Right lobe of liver (tissue), 4 donors: ENCODE results near the gene C3orf52.

Source experiments
- POLR2A ChIP-seq: fragments of 450-650 bp; IDR thresholded peaks from one replicate; pipeline ENCODE4 v1.6.1; 2017; ENCODE audit warnings: antibody characterized with exemption, mild to moderate bottlenecking
- TF ChIP-seq, protein P1 (sequence below), 4 donors: fragments of 200-600 bp in 3 of 4; fragments of 450-650 bp in 1 of 4; IDR thresholded peaks; one replicate each; pipeline versions ENCODE4 v1.5.1 to v1.8.0; 2016 to 2022; ENCODE audit warnings: antibody characterized with exemption in 4 of 4, mild to moderate bottlenecking in 2 of 4
- donor health status: DM: no; HTN: no; CAD: no.
- donor health status: DM: no; HTN: no; CAD: no.
- donor health status: DM: no; HTN: yes; CAD: no.

DNA sequence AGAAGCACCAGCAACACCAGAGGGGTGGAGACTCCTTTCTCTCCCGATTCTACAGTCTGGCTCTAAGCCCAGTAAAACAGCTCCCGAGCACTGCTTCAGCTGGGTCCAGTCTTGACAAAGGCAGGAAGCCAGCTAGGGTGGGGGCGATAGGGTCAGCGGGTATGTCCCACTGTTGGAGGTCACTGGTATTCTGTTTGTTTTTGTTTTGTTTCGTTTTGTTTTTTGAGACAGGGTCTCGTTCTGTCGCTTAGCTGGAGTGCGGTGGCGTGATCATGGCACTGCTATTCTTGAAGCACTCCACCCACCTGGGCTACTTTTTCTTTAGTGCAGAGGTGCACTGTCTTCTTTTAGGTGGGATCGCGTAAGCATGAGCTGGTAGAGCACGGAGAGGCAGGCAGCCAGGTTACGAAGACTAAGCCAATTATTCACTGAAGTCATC lies 30.6 kb downstream of the C3orf52 start:
- TF ChIP-seq, protein P1, sequence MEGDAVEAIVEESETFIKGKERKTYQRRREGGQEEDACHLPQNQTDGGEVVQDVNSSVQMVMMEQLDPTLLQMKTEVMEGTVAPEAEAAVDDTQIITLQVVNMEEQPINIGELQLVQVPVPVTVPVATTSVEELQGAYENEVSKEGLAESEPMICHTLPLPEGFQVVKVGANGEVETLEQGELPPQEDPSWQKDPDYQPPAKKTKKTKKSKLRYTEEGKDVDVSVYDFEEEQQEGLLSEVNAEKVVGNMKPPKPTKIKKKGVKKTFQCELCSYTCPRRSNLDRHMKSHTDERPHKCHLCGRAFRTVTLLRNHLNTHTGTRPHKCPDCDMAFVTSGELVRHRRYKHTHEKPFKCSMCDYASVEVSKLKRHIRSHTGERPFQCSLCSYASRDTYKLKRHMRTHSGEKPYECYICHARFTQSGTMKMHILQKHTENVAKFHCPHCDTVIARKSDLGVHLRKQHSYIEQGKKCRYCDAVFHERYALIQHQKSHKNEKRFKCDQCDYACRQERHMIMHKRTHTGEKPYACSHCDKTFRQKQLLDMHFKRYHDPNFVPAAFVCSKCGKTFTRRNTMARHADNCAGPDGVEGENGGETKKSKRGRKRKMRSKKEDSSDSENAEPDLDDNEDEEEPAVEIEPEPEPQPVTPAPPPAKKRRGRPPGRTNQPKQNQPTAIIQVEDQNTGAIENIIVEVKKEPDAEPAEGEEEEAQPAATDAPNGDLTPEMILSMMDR (IDR thresholded peaks at IDR 0.05), result no peak
- no peak for TF ChIP-seq POLR2A
